Neural progenitor cell (in vitro differentiated cells): Measurements from ENCODE around the gene LGALS8.
"Not testable (repeated sequence)": the region's sequence is repeated elsewhere in the genome, so short reads cannot be mapped to it uniquely, and the experiment has no call there.

Experiments used
- CTCF ChIP-seq: fragments of 200-600 bp; sonication (generic); IDR thresholded peaks from 2 replicates; pipeline ENCODE4 v1.5.1; 2017; ENCODE audit warnings: antibody characterized with exemption, mild to moderate bottlenecking
- EZH2 ChIP-seq: fragments of 200-600 bp; sonication (generic); IDR thresholded peaks from 2 replicates; pipeline ENCODE4 v1.6.1; 2017; ENCODE audit warnings: antibody characterized with exemption, mild to moderate bottlenecking, moderate library complexity

- not testable (repeated sequence) for TF ChIP-seq CTCF, EZH2
Measured at GRCh38 chr1:236577041-236577440, 53.3 kb downstream of the LGALS8 start.
